Measurements from ENCODE around the gene RASEF. TPM values are rescaled to one million over a fixed set of nuclear protein-coding genes. Genes with fewer than 3 reads are reported as not detected.

RASEF gene
- total and polyA plus RNA-seq, 2 of the 13 experiments (the other 11 are each of a cell fraction or from before 2014, with no cell fraction given), result 0.07 TPM; not detected in 1

GRCh38 chr9:82988488-82988887 is 74.5 kb downstream of the RASEF start:
- H3K27ac ChIP-seq (ENCODE audit: extremely low read length, insufficient read depth, low read length), result no peak overlapping the region
- no peak for DNase-seq (ENCODE audit: low spot score)
- no peaks in the 10 kb centered on the region for H3K9me3 ChIP-seq (ENCODE audit: low read length)
- intact Hi-C loops (cut with micrococcal nuclease; ENCODE audit: unreplicated experiment) (no loop called here), in situ Hi-C loops (cut with HindIII; ENCODE audit: extremely low pct_ligation_motif_present, low pct_unique_long_range_greater_than_20kb) (no loop called here)
- no peaks in the 10 kb centered on the region for H4K20me1 ChIP-seq (ENCODE audit: insufficient read depth, low read length)
- WGBS (ENCODE audit: low lambda C conversion rate), result 10% methylated on average over 9 of the region's 9 CpGs
- no peak for ATAC-seq
- H3K27me3 ChIP-seq (ENCODE audit: control insufficient read depth in 1 of 2, insufficient read depth in 2 of 2, low read length in 2 of 2), result peaks cover 0 to 2% of the 10 kb centered on the region in 2 experiments; a peak in 1 of 5 replicates
- no TSS peak for BruUV-seq (replicated peaks)
- ChIA-PET CTCF (ENCODE audit: low intra/inter-chr PET ratio, low total read pairs) (no interaction called here), POLR2A (no interaction called here)
- FAIRE-seq, result no peak
- peaks cover 19% of the 10 kb centered on the region for H3K4me1 ChIP-seq (ENCODE audit: insufficient read depth, low read length)
- no peak overlapping the region for H2AFZ ChIP-seq (ENCODE audit: low read length)
- no peak overlapping the region for H3K4me2 ChIP-seq (ENCODE audit: low read depth, low read length)
- TF ChIP-seq SP2 (CRISPR knock-in tag; IDR thresholded peaks at IDR 0.05) (no peak), JARID2 (CRISPR knock-in tag; IDR thresholded peaks at IDR 0.05; ENCODE audit: insufficient replicate concordance) (no peak), ZNF414 (CRISPR knock-in tag; IDR thresholded peaks at IDR 0.05) (no peak), EHMT2 (IDR thresholded peaks at IDR 0.05; ENCODE audit: borderline replicate concordance, low read depth, low read length) (no peak), TRIM24 (CRISPR knock-in tag; IDR thresholded peaks at IDR 0.05) (no peak), DMTF1 (CRISPR knock-in tag; IDR thresholded peaks at IDR 0.05) (no peak), PHF20 (CRISPR knock-in tag; IDR thresholded peaks at IDR 0.05) (no peak), FLYWCH1 (CRISPR knock-in tag; IDR thresholded peaks at IDR 0.05) (no peak), GATAD2A (CRISPR knock-in tag; IDR thresholded peaks at IDR 0.05) (no peak), ZNF354B (CRISPR knock-in tag; IDR thresholded peaks at IDR 0.05) (no peak), TFE3 (CRISPR knock-in tag; IDR thresholded peaks at IDR 0.05) (no peak), CREB1 (IDR thresholded peaks at IDR 0.05) (no peak), CREB1 (CRISPR knock-in tag; IDR thresholded peaks at IDR 0.05) (no peak), PREB (CRISPR knock-in tag; IDR thresholded peaks at IDR 0.05) (no peak), MXD1 (CRISPR knock-in tag; IDR thresholded peaks at IDR 0.05) (no peak), HMG20A (CRISPR knock-in tag; IDR thresholded peaks at IDR 0.05; ENCODE audit: borderline replicate concordance) (no peak), U2AF2 (IDR thresholded peaks at IDR 0.05; ENCODE audit: low read depth, low read length) (no peak), CHD2 (IDR thresholded peaks at IDR 0.05; ENCODE audit: low read depth, low read length) (no peak), ZNF10 (CRISPR knock-in tag; IDR thresholded peaks at IDR 0.05; ENCODE audit: borderline replicate concordance, low read depth) (no peak), GPBP1L1 (CRISPR knock-in tag; IDR thresholded peaks at IDR 0.05) (no peak)
- no peaks in the 10 kb centered on the region for H3K36me3 ChIP-seq (replicated peaks in 1 of 2; ENCODE audit: control insufficient read depth in 1 of 2, insufficient read depth in 2 of 2, low read length in 2 of 2)
- H3K79me2 ChIP-seq (ENCODE audit: insufficient read depth, low read length), result no peaks in the 10 kb centered on the region
- H3K9ac ChIP-seq (ENCODE audit: insufficient read depth, low read depth, low read length), result no peak overlapping the region
- H3K4me3 ChIP-seq (replicated peaks in 1 of 3; ENCODE audit: insufficient read depth in 1 of 3, low read depth in 2 of 3, low read length in 3 of 3), result no peak overlapping the region

Measured in HepG2 (cell line).